HCT116 (cell line): Measurements from ENCODE around the gene CBY1. TPM values are rescaled to one million over a fixed set of nuclear protein-coding genes. Genes with fewer than 3 reads are reported as not detected.

Source experiments
- ATAC-seq: fragments of 200-7000 bp; cut with Tn5 transposase; 2 replicates; pipeline ENCODE4 v1.9.1; 2020; ENCODE audit warnings: mild to moderate bottlenecking, moderate library complexity
- BruUV-seq: library from RNA; stranded (reverse); fragments of 400-500 nt; replicated peaks from 2 replicates; lab custom pipeline; 2021; lab: Mats Ljungman, UMichigan
- CTCF ChIA-PET: fragments of 300-600 bp; sonication (Branson Sonifier 250); formaldehyde crosslinking; loops from one replicate; lab custom pipeline; 2021; ENCODE audit warnings: antibody characterized with exemption; lab: Charles Lee
- POLR2A ChIA-PET: fragments of 300-600, 350-600 bp; sonication (Branson Sonifier 250); formaldehyde crosslinking; loops from one replicate; lab custom pipeline; 2021; ENCODE audit warnings: antibody characterized with exemption; lab: Charles Lee
- RAD21 ChIA-PET, 2 experiments: fragments of 300-600 bp; sonication (Branson Sonifier 250); formaldehyde crosslinking; loops; one replicate each; lab custom pipeline; 2023; ENCODE audit warnings: low total read pairs in 2 of 2; ENCODE audit not compliant: uncharacterized antibody in 2 of 2, unreplicated experiment in 2 of 2, low non-redundant PET in 1 of 2; lab: Charles Lee
- DNase-seq: peaks from one replicate; pipeline ENCODE4 v3.0.0-alpha.2; 2010; ENCODE audit warnings: low read depth, low spot score
- H2AFZ ChIP-seq: fragments of 200-600 bp; shearing (Covaris generic), sonication (generic); 2 replicates; pipeline ENCODE4 v1.6.1; 2017; ENCODE audit warnings: low read depth, mixed run types, mixed read lengths, antibody characterized with exemption, low read length; ENCODE audit not compliant: poor library complexity, severe bottlenecking
- H3K27ac ChIP-seq: 2 replicates; pipeline ENCODE4 v1.5.1; 2012; ENCODE audit warnings: low read depth, low read length
- H3K27me3 ChIP-seq: fragments of 200-600 bp; sonication (generic); 2 replicates; pipeline ENCODE4 v1.6.1; 2016; ENCODE audit warnings: mixed run types, low read length, mixed read lengths; ENCODE audit not compliant: insufficient read depth
- H3K36me3 ChIP-seq, 2 experiments: fragments of 200-500 bp in 1 of 2; fragments of 200-600 bp in 1 of 2; sonication (Bioruptor generic) in 1 of 2; sonication (generic) in 1 of 2; 2 replicates each; pipeline versions ENCODE4 v1.5.1 to v1.6.1; 2014 to 2016; ENCODE audit warnings: low read length in 2 of 2, inconsistent platforms in 1 of 2, mixed read lengths in 1 of 2, mixed run types in 1 of 2; ENCODE audit not compliant: insufficient read depth in 2 of 2, control insufficient read depth in 1 of 2
- H3K4me1 ChIP-seq, 2 experiments: fragments of 200-600 bp in 1 of 2; sonication (generic) in 1 of 2; 2 replicates each; pipeline versions ENCODE4 v1.5.1 to v1.6.1; 2012 to 2017; ENCODE audit warnings: low read length in 2 of 2, inconsistent platforms in 1 of 2, mild to moderate bottlenecking in 1 of 2, mixed read lengths in 1 of 2, mixed run types in 1 of 2, moderate library complexity in 1 of 2; ENCODE audit not compliant: insufficient read depth in 2 of 2, control insufficient read depth in 1 of 2
- H3K4me2 ChIP-seq: fragments of 200-600 bp; sonication (generic); 2 replicates; pipeline ENCODE4 v1.6.1; 2017; ENCODE audit warnings: mixed run types, low read length, mixed read lengths
- H3K4me3 ChIP-seq, 2 experiments: fragments of 200-600 bp in 1 of 2; sonication (generic) in 1 of 2; replicated peaks in 1 of 2; 2 replicates each; pipeline ENCODE4 v1.5.1; 2011 to 2016; ENCODE audit warnings: low read length in 2 of 2, control low read depth in 1 of 2, low read depth in 1 of 2, mild to moderate bottlenecking in 1 of 2, mixed read lengths in 1 of 2, mixed run types in 1 of 2
- H3K79me2 ChIP-seq: fragments of 200-600 bp; sonication (generic); 2 replicates; pipeline ENCODE4 v1.6.1; 2017; ENCODE audit warnings: mild to moderate bottlenecking, mixed run types, low read length, moderate library complexity, mixed read lengths; ENCODE audit not compliant: insufficient read depth
- H3K9ac ChIP-seq: fragments of 200-600 bp; sonication (generic); 2 replicates; pipeline ENCODE4 v1.6.1; 2016; ENCODE audit warnings: low read length, mixed read lengths
- H3K9me2 ChIP-seq: fragments of 200-600 bp; sonication (generic), shearing (Covaris generic); 2 replicates; pipeline ENCODE4 v1.6.1; 2017; ENCODE audit warnings: mixed run types, mild to moderate bottlenecking, moderate library complexity; ENCODE audit not compliant: insufficient read depth
- H3K9me3 ChIP-seq, 2 experiments: fragments of 200-500 bp in 1 of 2; fragments of 200-600 bp in 1 of 2; sonication (Bioruptor generic) in 1 of 2; sonication (generic) in 1 of 2; 2 replicates each; pipeline ENCODE4 v1.6.1; 2014 to 2017; ENCODE audit warnings: low read length in 2 of 2, mixed read lengths in 2 of 2, inconsistent platforms in 1 of 2, low read depth in 1 of 2, mild to moderate bottlenecking in 1 of 2, mixed run types in 1 of 2, moderate library complexity in 1 of 2; ENCODE audit not compliant: control insufficient read depth in 1 of 2, insufficient read depth in 1 of 2
- H4K20me1 ChIP-seq: fragments of 200-600 bp; sonication (generic), shearing (Covaris generic); 2 replicates; pipeline ENCODE4 v1.6.1; 2017; ENCODE audit warnings: mixed run types, mild to moderate bottlenecking, moderate library complexity; ENCODE audit not compliant: insufficient read depth
- ATF3 ChIP-seq: IDR thresholded peaks from 2 replicates; pipeline ENCODE4 v1.6.1; 2012
- EZH2 ChIP-seq: fragments of 200-600 bp; sonication (generic); IDR thresholded peaks from 2 replicates; pipeline ENCODE4 v1.6.1; 2017; ENCODE audit warnings: antibody characterized with exemption, mixed run types
- EZH2phosphoT487 ChIP-seq: fragments of 200-600 bp; IDR thresholded peaks from 2 replicates; pipeline ENCODE4 v1.6.1; 2018; ENCODE audit warnings: antibody characterized with exemption, borderline replicate concordance
- JUND ChIP-seq: IDR thresholded peaks from 2 replicates; pipeline ENCODE4 v1.6.1; 2012
- REST ChIP-seq: IDR thresholded peaks from 2 replicates; pipeline ENCODE4 v1.6.1; 2012; ENCODE audit warnings: low read depth
- SIN3A ChIP-seq: IDR thresholded peaks from 2 replicates; pipeline ENCODE4 v1.6.1; 2012; ENCODE audit warnings: low read depth
- SRF ChIP-seq: IDR thresholded peaks from 2 replicates; pipeline ENCODE4 v1.6.1; 2012; ENCODE audit warnings: low read depth
- YY1 ChIP-seq: IDR thresholded peaks from 2 replicates; pipeline ENCODE4 v1.6.1; 2011; ENCODE audit warnings: low read length, low read depth, moderate library complexity, mild to moderate bottlenecking; ENCODE audit not compliant: insufficient replicate concordance; ENCODE audit errors: extremely low read depth
- ZNF274 ChIP-seq: fragments of 200-500 bp; sonication (Bioruptor generic); IDR thresholded peaks from 2 replicates; pipeline ENCODE4 v1.6.1; 2014; ENCODE audit warnings: mild to moderate bottlenecking, low read depth, low read length, inconsistent platforms
- intact Hi-C: fragments of 100-400 bp; cut with micrococcal nuclease; formaldehyde crosslinking; loops from 2 replicates; pipeline ENCODE4 v1.10.0; 2022
- total RNA-seq: library from RNA; stranded (reverse); gene quantifications from one replicate; pipeline ENCODE4 v1.2.1, GENCODE V29; 2021; ENCODE audit not compliant: unreplicated experiment
- TF ChIP-seq, protein P1 (sequence below): IDR thresholded peaks from 2 replicates; pipeline ENCODE4 v1.6.1; 2011; ENCODE audit warnings: mild to moderate bottlenecking, low read length, moderate library complexity; ENCODE audit not compliant: insufficient replicate concordance; ENCODE audit errors: extremely low read depth

The CBY1 gene
- total RNA-seq, 1 experiment from 2014 or later, result 27.6 TPM

GRCh38 chr22:38652859-38653258 is 3.6 kb upstream of the CBY1 start:
- ChIA-PET RAD21 (no interaction called here), CTCF (no interaction called here), POLR2A (interaction anchor here (0.6 kb wide), 1 partner anchor 808 kb away, joined by 3 read pairs; the partner anchor contains the start of gene ANKRD54)
- Histone ChIP-seq H3K9me2 (no peaks in the 10 kb centered on the region), H3K36me3 (no peaks in the 10 kb centered on the region), H3K27ac (no peak overlapping the region), H3K9ac (no peak overlapping the region), H4K20me1 (no peaks in the 10 kb centered on the region), H2AFZ (no peak overlapping the region), H3K9me3 (no peaks in the 10 kb centered on the region), H3K27me3 (no peaks in the 10 kb centered on the region), H3K4me3 (no peak overlapping the region), H3K4me1 (peaks cover 4 to 23% of the 10 kb centered on the region in 2 experiments; a peak in 3 of 4 replicates), H3K4me2 (no peak overlapping the region), H3K79me2 (peaks cover 10% of the 10 kb centered on the region)
- BruUV-seq, result no TSS peak
- intact Hi-C loops, result no loop called here
- ATAC-seq, result no peak
- no peak for DNase-seq
- no peak for TF ChIP-seq JUND
- TF ChIP-seq, protein P1, sequence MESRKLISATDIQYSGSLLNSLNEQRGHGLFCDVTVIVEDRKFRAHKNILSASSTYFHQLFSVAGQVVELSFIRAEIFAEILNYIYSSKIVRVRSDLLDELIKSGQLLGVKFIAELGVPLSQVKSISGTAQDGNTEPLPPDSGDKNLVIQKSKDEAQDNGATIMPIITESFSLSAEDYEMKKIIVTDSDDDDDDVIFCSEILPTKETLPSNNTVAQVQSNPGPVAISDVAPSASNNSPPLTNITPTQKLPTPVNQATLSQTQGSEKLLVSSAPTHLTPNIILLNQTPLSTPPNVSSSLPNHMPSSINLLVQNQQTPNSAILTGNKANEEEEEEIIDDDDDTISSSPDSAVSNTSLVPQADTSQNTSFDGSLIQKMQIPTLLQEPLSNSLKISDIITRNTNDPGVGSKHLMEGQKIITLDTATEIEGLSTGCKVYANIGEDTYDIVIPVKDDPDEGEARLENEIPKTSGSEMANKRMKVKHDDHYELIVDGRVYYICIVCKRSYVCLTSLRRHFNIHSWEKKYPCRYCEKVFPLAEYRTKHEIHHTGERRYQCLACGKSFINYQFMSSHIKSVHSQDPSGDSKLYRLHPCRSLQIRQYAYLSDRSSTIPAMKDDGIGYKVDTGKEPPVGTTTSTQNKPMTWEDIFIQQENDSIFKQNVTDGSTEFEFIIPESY, result no peak
- TF ChIP-seq ATF3, result no peak
- TF ChIP-seq SRF, result no peak

DNA sequence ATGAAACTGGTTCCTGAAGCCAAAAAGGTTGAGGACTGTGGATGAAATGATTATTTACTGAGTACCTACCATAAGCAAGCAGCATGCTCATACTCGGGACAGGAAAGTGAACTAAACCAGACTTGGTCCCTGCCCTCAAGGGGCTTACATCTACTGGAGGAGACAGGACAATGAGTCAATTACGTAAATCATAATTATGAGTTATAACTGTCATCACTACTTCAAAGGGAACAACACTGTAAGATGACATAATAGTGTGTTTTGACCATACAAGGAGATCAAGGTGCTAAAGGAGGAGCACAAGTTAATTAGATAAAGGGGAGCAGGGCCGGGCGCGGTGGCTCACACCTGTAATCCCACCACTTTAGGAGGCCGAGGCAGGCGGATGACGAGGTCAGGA is 2.7 kb upstream of the CBY1 start:
- H3K79me2 ChIP-seq, result peaks cover 12% of the 10 kb centered on the region
- RAD21 ChIA-PET, result no interaction called here
- no peaks in the 10 kb centered on the region for H4K20me1 ChIP-seq
- no peak overlapping the region for H2AFZ ChIP-seq
- H3K4me2 ChIP-seq, result no peak overlapping the region
- POLR2A ChIA-PET, result no interaction called here
- H3K27ac ChIP-seq, result no peak overlapping the region
- intact Hi-C loops, result no loop called here
- no peak overlapping the region for H3K9ac ChIP-seq
- H3K4me3 ChIP-seq, result no peak overlapping the region
- no peaks in the 10 kb centered on the region for H3K9me3 ChIP-seq
- no peaks in the 10 kb centered on the region for H3K27me3 ChIP-seq
- TF ChIP-seq SRF (no peak), ZNF274 (no peak), SIN3A (no peak), REST (no peak), YY1 (no peak), EZH2 (no peak), EZH2phosphoT487 (no peak)
- TF ChIP-seq, protein P1, result no peak
- DNase-seq (no peak), ATAC-seq (no peak)
- no peaks in the 10 kb centered on the region for H3K9me2 ChIP-seq
- no peaks in the 10 kb centered on the region for H3K36me3 ChIP-seq
- CTCF ChIA-PET, result no interaction called here
- no TSS peak for BruUV-seq
- peaks cover 4 to 24% of the 10 kb centered on the region in 2 experiments; a peak in 3 of 4 replicates for H3K4me1 ChIP-seq
